ENCODE measurements around the gene ISCA1.

ISCA1 gene

DNA sequence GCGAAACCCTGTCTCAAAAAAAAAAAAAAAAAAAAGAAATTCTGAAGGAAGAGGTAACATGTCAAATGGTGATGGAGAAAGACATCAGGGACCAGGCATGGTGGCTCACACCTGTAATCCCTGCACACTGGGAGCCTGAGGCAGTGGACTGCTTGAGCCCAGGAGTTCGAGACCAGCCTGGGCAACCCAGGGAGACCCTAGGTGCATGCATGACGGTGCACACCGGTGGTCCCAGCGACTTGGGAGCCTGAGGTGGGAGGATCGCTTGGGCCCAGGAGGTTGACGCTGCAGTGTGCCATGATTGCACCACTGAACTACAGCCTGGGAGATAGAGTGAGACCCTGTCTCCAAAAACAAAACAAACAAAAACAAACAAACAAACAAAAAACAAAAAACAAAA is 1.8 kb downstream of the ISCA1 start:
- peaks cover 4% of the 10 kb centered on the region; the same call in 1 of the 2 replicates for H3K4me1 ChIP-seq
- no peak for TF ChIP-seq CTCF (IDR thresholded peaks at IDR 0.05; ENCODE audit: low read depth, low read length)
- peak overlapping the region; percentile 89 for H3K4me3 ChIP-seq (ENCODE audit: low read depth, low read length)
- no peaks in the 10 kb centered on the region for H3K27me3 ChIP-seq
- H3K9me3 ChIP-seq: no peaks in the 10 kb centered on the region
- no peak for DNase-seq
- H3K36me3 ChIP-seq: peaks cover 7% of the 10 kb centered on the region; the same call in 1 of the 2 replicates

DNA sequence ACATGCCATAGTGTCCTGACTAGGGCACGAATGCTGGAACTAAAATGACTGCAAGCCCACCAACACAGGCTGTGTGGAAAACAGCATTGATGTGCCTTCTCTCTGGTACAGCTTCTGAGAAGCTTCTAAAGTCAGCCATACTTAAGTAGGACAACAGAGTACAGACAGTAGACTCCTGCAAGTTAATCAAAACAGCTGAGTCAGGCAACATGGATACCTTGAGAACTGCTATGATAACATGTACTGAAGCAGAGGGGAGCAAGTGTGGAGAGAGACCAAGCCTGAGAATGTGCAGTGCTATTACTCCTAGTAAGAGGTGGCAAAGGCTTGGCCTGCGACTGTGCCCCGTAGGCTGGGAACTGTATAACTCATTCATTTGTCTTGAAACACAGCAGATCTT is 2.5 kb downstream of the ISCA1 start:
- Histone ChIP-seq H3K36me3 (peaks cover 7% of the 10 kb centered on the region; the same call in 1 of the 2 replicates), H3K4me3 (ENCODE audit: low read depth, low read length) (no peak overlapping the region), H3K27me3 (no peaks in the 10 kb centered on the region), H3K4me1 (peaks cover 4% of the 10 kb centered on the region; the same call in 1 of the 2 replicates), H3K9me3 (no peaks in the 10 kb centered on the region)
- TF ChIP-seq CTCF (IDR thresholded peaks at IDR 0.05; ENCODE audit: low read depth, low read length): no peak
- DNase-seq: no peak

- TF ChIP-seq CTCF (IDR thresholded peaks at IDR 0.05; ENCODE audit: low read depth, low read length): no peak
- no peaks in the 10 kb centered on the region for H3K9me3 ChIP-seq
- H3K27me3 ChIP-seq: no peaks in the 10 kb centered on the region
- peaks cover 21% of the 10 kb centered on the region for H3K36me3 ChIP-seq
- H3K4me3 ChIP-seq (ENCODE audit: low read depth, low read length): no peak overlapping the region
- no peak for DNase-seq
- peaks cover 4% of the 10 kb centered on the region; the same call in 1 of the 2 replicates for H3K4me1 ChIP-seq
These were observed 5.3 kb downstream of the ISCA1 start for GRCh38 chr9:86277072-86277471.

- no peaks in the 10 kb centered on the region for H3K27me3 ChIP-seq
- no peak for DNase-seq
- H3K4me3 ChIP-seq (ENCODE audit: low read depth, low read length): no peak overlapping the region
- H3K9me3 ChIP-seq: no peaks in the 10 kb centered on the region
- peaks cover 32% of the 10 kb centered on the region for H3K36me3 ChIP-seq
- peaks cover 4% of the 10 kb centered on the region; the same call in 1 of the 2 replicates for H3K4me1 ChIP-seq
- TF ChIP-seq CTCF (IDR thresholded peaks at IDR 0.05; ENCODE audit: low read depth, low read length): peak; percentile 55
These were observed 6.4 kb downstream of the ISCA1 start for GRCh38 chr9:86275962-86276361.

GRCh38 chr9:86274821-86275643 is 7.3 kb downstream of the ISCA1 start:
- TF ChIP-seq CTCF (IDR thresholded peaks at IDR 0.05; ENCODE audit: low read depth, low read length): no peak
- DNase-seq: no peak
- no peaks in the 10 kb centered on the region for H3K27me3 ChIP-seq
- peaks cover 32% of the 10 kb centered on the region for H3K36me3 ChIP-seq
- no peak overlapping the region for H3K4me3 ChIP-seq (ENCODE audit: low read depth, low read length)
- H3K4me1 ChIP-seq: peaks cover 4% of the 10 kb centered on the region; the same call in 1 of the 2 replicates
- H3K9me3 ChIP-seq: no peaks in the 10 kb centered on the region

DNA sequence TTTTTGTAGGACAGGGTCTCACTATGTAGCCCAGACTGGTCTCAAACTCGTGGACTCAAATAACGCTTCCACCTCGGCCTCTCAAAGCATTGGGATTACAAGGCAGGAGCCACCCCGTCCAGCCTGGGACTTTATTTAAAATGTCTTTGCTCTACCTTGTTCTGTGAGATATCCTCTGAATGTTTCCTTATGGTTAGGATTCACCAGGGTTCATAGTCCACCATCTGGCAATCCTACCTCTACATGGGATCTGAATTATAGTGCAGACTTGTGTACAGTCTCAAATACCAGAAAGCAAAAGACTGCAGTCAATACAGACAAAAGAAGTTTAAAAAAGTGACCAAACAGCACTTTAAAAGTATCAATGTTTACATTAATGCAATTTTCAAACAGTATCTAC is 10.1 kb downstream of the ISCA1 start:
- no peaks in the 10 kb centered on the region; the same call in 1 of the 2 replicates for H3K9me3 ChIP-seq
- peaks cover 30% of the 10 kb centered on the region for H3K36me3 ChIP-seq
- H3K4me3 ChIP-seq (ENCODE audit: low read depth, low read length): no peak overlapping the region
- no peaks in the 10 kb centered on the region for H3K4me1 ChIP-seq
- H3K27me3 ChIP-seq: no peaks in the 10 kb centered on the region
- TF ChIP-seq CTCF (IDR thresholded peaks at IDR 0.05; ENCODE audit: low read depth, low read length): no peak
- DNase-seq: no peak
